H1 (cell line): ENCODE measurements around the gene TLK2. TPM values are rescaled to one million over a fixed set of nuclear protein-coding genes. Genes with fewer than 3 reads are reported as not detected.

Experiments used
- CTCF ChIA-PET: fragments of 300-600 bp; sonication (Branson Sonifier 250); formaldehyde crosslinking; loops from one replicate; lab custom pipeline; 2021; ENCODE audit not compliant: partially characterized antibody; lab: Charles Lee
- POLR2A ChIA-PET: fragments of 300-600 bp; sonication (Branson Sonifier 250); formaldehyde crosslinking; loops from one replicate; lab custom pipeline; 2021; ENCODE audit warnings: inconsistent platforms; ENCODE audit not compliant: partially characterized antibody; lab: Charles Lee
- DNase-seq, 2 experiments: peaks; one replicate each; pipeline versions ENCODE4 v3.0.0 to v3.0.0-alpha.2; 2010 to 2022; ENCODE audit warnings: low spot score in 2 of 2, low read depth in 1 of 2, mixed read lengths in 1 of 2
- FAIRE-seq: peaks from 2 replicates; lab custom pipeline; 2011; peaks lifted over from hg19 to GRCh38; lab: Jason Lieb, UNC
- H2AFZ ChIP-seq: 2 replicates; pipeline ENCODE4 v1.8.1; 2012; ENCODE audit warnings: low read length, inconsistent platforms
- H2AK5ac ChIP-seq: 2 replicates; pipeline ENCODE4 v1.6.1; 2013; ENCODE audit warnings: low read depth, low read length
- H2BK120ac ChIP-seq: replicated peaks from 2 replicates; pipeline ENCODE3; 2013; ENCODE audit warnings: low read depth, low read length, inconsistent platforms
- H2BK12ac ChIP-seq: 2 replicates; pipeline ENCODE4 v1.6.1; 2013; ENCODE audit warnings: low read depth, low read length
- H2BK15ac ChIP-seq: 2 replicates; pipeline ENCODE4 v1.6.1; 2013; ENCODE audit warnings: low read length
- H2BK20ac ChIP-seq: 2 replicates; pipeline ENCODE4 v1.6.1; 2013; ENCODE audit warnings: low read length
- H2BK5ac ChIP-seq: 2 replicates; pipeline ENCODE4 v1.6.1; 2013; ENCODE audit warnings: low read depth, low read length
- H3K14ac ChIP-seq: 2 replicates; pipeline ENCODE4 v1.6.1; 2013; ENCODE audit warnings: inconsistent platforms; ENCODE audit not compliant: insufficient read length
- H3K18ac ChIP-seq: 2 replicates; pipeline ENCODE4 v1.6.1; 2013; ENCODE audit warnings: low read length; ENCODE audit errors: extremely low read depth
- H3K23ac ChIP-seq: 2 replicates; pipeline ENCODE4 v1.6.1; 2013; ENCODE audit warnings: inconsistent platforms; ENCODE audit not compliant: insufficient read length
- H3K23me2 ChIP-seq: 2 replicates; pipeline ENCODE4 v1.6.1; 2013; ENCODE audit warnings: low read depth, low read length
- H3K27ac ChIP-seq: 2 replicates; pipeline ENCODE4 v1.6.1; 2011; ENCODE audit warnings: low read depth, low read length, inconsistent platforms
- H3K27me3 ChIP-seq, 4 experiments: replicated peaks in 1 of 4; 1 replicate in 1 of 4; 2 replicates in 3 of 4; pipeline versions ENCODE4 v1.6.1 to v1.8.1; 2011 to 2013; ENCODE audit warnings: low read length in 3 of 4, mild to moderate bottlenecking in 3 of 4, inconsistent platforms in 2 of 4, mixed read lengths in 2 of 4, moderate library complexity in 1 of 4; ENCODE audit not compliant: control insufficient read depth in 3 of 4, insufficient read depth in 3 of 4; ENCODE audit errors: extremely low read depth in 1 of 4
- H3K36me3 ChIP-seq, 4 experiments: 2 replicates each; pipeline versions ENCODE4 v1.6.1 to v1.8.1; 2011 to 2013; ENCODE audit warnings: mild to moderate bottlenecking in 4 of 4, low read length in 3 of 4, moderate library complexity in 2 of 4, control low read depth in 1 of 4, inconsistent platforms in 1 of 4; ENCODE audit not compliant: insufficient read depth in 4 of 4, control insufficient read depth in 2 of 4
- H3K4ac ChIP-seq: replicated peaks from 2 replicates; pipeline ENCODE3; 2013; ENCODE audit warnings: low read length, low read depth, mixed read lengths, inconsistent platforms; ENCODE audit not compliant: insufficient read length
- H3K4me1 ChIP-seq, 4 experiments: replicated peaks in 1 of 4; 1 replicate in 1 of 4; 2 replicates in 3 of 4; pipeline versions ENCODE4 v1.6.1 to v1.8.1; 2011 to 2013; ENCODE audit warnings: low read length in 3 of 4, inconsistent platforms in 2 of 4, mixed read lengths in 1 of 4; ENCODE audit not compliant: insufficient read depth in 4 of 4, control insufficient read depth in 3 of 4
- H3K4me2 ChIP-seq, 2 experiments: 2 replicates each; pipeline versions ENCODE4 v1.6.1 to v1.8.1; 2011 to 2013; ENCODE audit warnings: low read depth in 2 of 2, low read length in 2 of 2, control low read depth in 1 of 2, inconsistent platforms in 1 of 2, mild to moderate bottlenecking in 1 of 2; ENCODE audit not compliant: insufficient read depth in 1 of 2
- H3K4me3 ChIP-seq, 4 experiments: fragments of 200-600, 300-600 bp in 1 of 4; sonication (generic), shearing (Covaris generic), sonication (Bioruptor Twin) in 1 of 4; 2 replicates each; pipeline versions ENCODE4 v1.5.1 to v1.8.1; 2011 to 2016; ENCODE audit warnings: low read length in 4 of 4, low read depth in 3 of 4, control low read depth in 2 of 4, inconsistent platforms in 2 of 4, mild to moderate bottlenecking in 2 of 4, mixed read lengths in 1 of 4, moderate library complexity in 1 of 4; ENCODE audit not compliant: insufficient read depth in 2 of 4; ENCODE audit errors: extremely low read depth in 1 of 4
- H3K56ac ChIP-seq: replicated peaks from 2 replicates; pipeline ENCODE3; 2013; ENCODE audit warnings: low read depth, mild to moderate bottlenecking, mixed read lengths, low read length, inconsistent platforms; ENCODE audit not compliant: insufficient read length
- H3K79me1 ChIP-seq: 2 replicates; pipeline ENCODE4 v1.6.1; 2013; ENCODE audit warnings: low read depth, low read length, control low read depth
- H3K79me2 ChIP-seq, 2 experiments: 2 replicates each; pipeline versions ENCODE4 v1.6.1 to v1.8.1; 2012 to 2013; ENCODE audit warnings: low read length in 2 of 2, mild to moderate bottlenecking in 2 of 2, inconsistent platforms in 1 of 2; ENCODE audit not compliant: insufficient read depth in 2 of 2, control insufficient read depth in 1 of 2
- H3K9ac ChIP-seq, 4 experiments: replicated peaks in 1 of 4; 1 replicate in 1 of 4; 2 replicates in 3 of 4; pipeline versions ENCODE4 v1.6.1 to v1.8.1; 2011 to 2013; ENCODE audit warnings: low read depth in 3 of 4, low read length in 3 of 4, control low read depth in 2 of 4, mild to moderate bottlenecking in 2 of 4, moderate library complexity in 2 of 4, inconsistent platforms in 1 of 4; ENCODE audit errors: extremely low read depth in 1 of 4
- H3K9me3 ChIP-seq, 2 experiments: 2 replicates each; pipeline versions ENCODE4 v1.6.1 to v1.8.1; 2012 to 2013; ENCODE audit warnings: mild to moderate bottlenecking in 2 of 2, moderate library complexity in 2 of 2, control low read depth in 1 of 2, inconsistent platforms in 1 of 2, low read depth in 1 of 2, low read length in 1 of 2, mixed read lengths in 1 of 2; ENCODE audit not compliant: insufficient read depth in 2 of 2
- H4K20me1 ChIP-seq, 2 experiments: replicated peaks in 1 of 2; 2 replicates each; pipeline versions ENCODE3 to v1.8.1; 2011 to 2013; ENCODE audit warnings: inconsistent platforms in 2 of 2, low read length in 2 of 2, mild to moderate bottlenecking in 1 of 2; ENCODE audit not compliant: insufficient read depth in 2 of 2, control insufficient read depth in 1 of 2
- H4K5ac ChIP-seq: 2 replicates; pipeline ENCODE4 v1.6.1; 2013; ENCODE audit warnings: low read length, low read depth, mixed read lengths, inconsistent platforms; ENCODE audit not compliant: insufficient read length
- H4K8ac ChIP-seq: 2 replicates; pipeline ENCODE4 v1.8.0; 2013; ENCODE audit warnings: mild to moderate bottlenecking, moderate library complexity, low read length, inconsistent platforms; ENCODE audit not compliant: insufficient read depth; ENCODE audit errors: extremely low read depth
- H4K91ac ChIP-seq: replicated peaks from 2 replicates; pipeline ENCODE3; 2013; ENCODE audit warnings: low read length, mixed read lengths, inconsistent platforms; ENCODE audit not compliant: insufficient read length
- BRCA1 ChIP-seq: IDR thresholded peaks from 2 replicates; pipeline ENCODE4 v1.6.1; 2012; ENCODE audit warnings: low read depth, low read length, improper control_type of control experiment
- EP300 ChIP-seq, 2 experiments: IDR thresholded peaks; 1 replicate in 1 of 2; 2 replicates in 1 of 2; pipeline ENCODE4 v1.6.1; 2011 to 2012; ENCODE audit warnings: low read depth in 2 of 2, low read length in 2 of 2, mild to moderate bottlenecking in 2 of 2, borderline replicate concordance in 1 of 2, inconsistent platforms in 1 of 2, moderate library complexity in 1 of 2
- FOSL1 ChIP-seq: IDR thresholded peaks from 2 replicates; pipeline ENCODE4 v1.6.1; 2011; ENCODE audit warnings: mild to moderate bottlenecking, low read depth, low read length, moderate library complexity; ENCODE audit not compliant: insufficient read depth
- GABPA ChIP-seq: IDR thresholded peaks from 2 replicates; pipeline ENCODE4 v1.6.1; 2011; ENCODE audit warnings: mild to moderate bottlenecking, low read length, moderate library complexity, borderline replicate concordance; ENCODE audit not compliant: insufficient read depth
- KDM5A ChIP-seq: fragments of 200-600 bp; IDR thresholded peaks from 2 replicates; pipeline ENCODE4 v1.7.1; 2012; ENCODE audit warnings: mild to moderate bottlenecking, low read length, inconsistent platforms, mixed read lengths
- PHF8 ChIP-seq: fragments of 200-600 bp; sonication (generic); conservative IDR thresholded peaks from 2 replicates; pipeline ENCODE4 v1.7.1; 2012; ENCODE audit warnings: low read depth, mild to moderate bottlenecking, inconsistent platforms, low read length, moderate library complexity
- POU5F1 ChIP-seq: IDR thresholded peaks from 2 replicates; pipeline ENCODE4 v1.6.1; 2011; ENCODE audit warnings: low read depth, mild to moderate bottlenecking, low read length, moderate library complexity
- RFX5 ChIP-seq: IDR thresholded peaks from 2 replicates; pipeline ENCODE4 v1.6.1; 2011; ENCODE audit warnings: low read depth, low read length, improper control_type of control experiment, borderline replicate concordance
- SIRT6 ChIP-seq: IDR thresholded peaks from one replicate; pipeline ENCODE4 v1.7.1; 2012; ENCODE audit warnings: low read length, inconsistent platforms
- SIX5 ChIP-seq: IDR thresholded peaks from 2 replicates; pipeline ENCODE4 v1.6.1; 2011; ENCODE audit warnings: mild to moderate bottlenecking, low read depth, low read length
- TBP ChIP-seq: IDR thresholded peaks from 2 replicates; pipeline ENCODE4 v1.6.1; 2011; ENCODE audit warnings: low read depth, low read length, improper control_type of control experiment
- WGBS, 2 experiments: shearing (Covaris generic) in 1 of 2; methylation state at CpG; one replicate each; pipeline versions ENCODE4 v1.1.6 to v1.1.7; 2013 to 2015; ENCODE audit warnings: low lambda C conversion rate in 2 of 2, mixed read lengths in 2 of 2, inconsistent platforms in 1 of 2, low coverage in 1 of 2, missing lambda C conversion rate in 1 of 2; ENCODE audit not compliant: insufficient replicate concordance in 2 of 2, insufficient coverage in 1 of 2, insufficient read length in 1 of 2; ENCODE audit errors: extremely low coverage in 1 of 2, missing lambda C conversion rate in 1 of 2; 5-methylcytosine and 5-hydroxymethylcytosine counted together
- polyA plus RNA-seq, 7 experiments: library from polyadenylated mRNA; depleted of rRNA in 3 of 7; stranded (reverse) in 5 of 7; unstranded in 2 of 7; fragments of >200 nt in 5 of 7; fragments of 200-250 nt in 2 of 7; gene quantifications; 1 replicate in 5 of 7; 2 replicates in 1 of 7; 4 replicates in 1 of 7; pipeline versions ENCODE4 v1.2.1 to v1.2.3, GENCODE V29; 2011 to 2013; ENCODE audit warnings: missing spikeins in 2 of 7, mixed read lengths in 2 of 7
- total RNA-seq: library from RNA; stranded (reverse); fragmentation: NEBNext Ultra II Directional; extraction: Animal tissue kit (Norgen Biotek cat#: 25700); gene quantifications from 2 replicates; pipeline ENCODE4 v1.2.1, GENCODE V29; 2021

Gene TLK2
- total and polyA plus RNA-seq, 2 of the 8 experiments (the other 6 are each of a cell fraction or from before 2014, with no cell fraction given): 43.1 to 59.9 TPM

DNA sequence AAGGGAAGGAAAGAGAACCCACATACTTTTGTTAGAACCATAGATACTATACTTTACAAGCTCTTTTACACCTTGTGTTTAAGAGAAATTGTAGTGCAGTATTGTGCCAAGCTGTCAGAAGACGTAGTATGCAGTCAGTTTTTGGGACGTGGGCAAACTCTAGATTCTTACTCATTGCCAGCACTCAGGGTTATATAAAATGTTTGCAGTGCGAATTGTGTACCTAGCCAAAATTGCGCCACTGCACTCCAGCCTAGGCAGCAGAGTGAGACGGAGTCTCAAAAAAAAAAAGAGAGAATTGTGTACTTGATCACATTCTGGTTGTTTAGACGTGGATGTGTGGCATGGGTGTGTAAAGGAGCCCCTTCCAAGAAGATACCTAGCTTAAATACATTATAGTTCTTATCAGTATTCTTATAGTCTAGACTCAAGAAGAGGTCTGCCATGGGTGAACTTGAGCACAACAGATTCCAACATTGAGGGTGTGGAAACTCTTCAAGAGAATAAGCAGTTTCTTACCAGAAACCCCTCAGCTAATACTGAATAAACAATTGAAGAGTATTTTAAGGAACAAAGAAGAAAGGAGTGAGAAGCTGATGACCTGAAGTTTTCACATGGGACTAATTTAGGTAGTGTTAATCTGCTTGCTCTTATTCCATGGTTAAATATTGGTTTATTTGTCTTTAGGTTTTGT lies 121.5 kb downstream of the TLK2 start:
- Histone ChIP-seq H4K8ac (no peak overlapping the region), H3K23ac (no peak overlapping the region), H3K14ac (no peak overlapping the region), H3K4ac (no peak overlapping the region), H3K27ac (no peak overlapping the region), H3K79me1 (no peaks in the 10 kb centered on the region), H3K4me1 (no peaks in the 10 kb centered on the region), H3K9ac (no peak overlapping the region), H2BK20ac (no peak overlapping the region), H4K5ac (no peak overlapping the region), H4K91ac (no peak overlapping the region), H2AFZ (no peak overlapping the region), H3K4me3 (no peak overlapping the region), H3K56ac (no peak overlapping the region), H2BK15ac (no peak overlapping the region), H2AK5ac (no peak overlapping the region), H3K79me2 (no peaks in the 10 kb centered on the region), H2BK120ac (no peak overlapping the region), H2BK5ac (no peak overlapping the region), H3K9me3 (no peaks in the 10 kb centered on the region; a peak in 1 of 4 replicates), H3K36me3 (peaks cover 2 to 71% (median 22%) of the 10 kb centered on the region in 4 experiments; a peak in 7 of 8 replicates), H3K18ac (no peak overlapping the region), H3K27me3 (no peaks in the 10 kb centered on the region), H3K4me2 (no peak overlapping the region), H3K23me2 (no peaks in the 10 kb centered on the region), H2BK12ac (no peak overlapping the region), H4K20me1 (peaks cover 0 to 2% of the 10 kb centered on the region in 2 experiments)
- DNase-seq: no peak
- CTCF ChIA-PET: interaction anchor here (0.6 kb wide), 2 partner anchors 272 to 423 kb away, joined by 3 to 4 read pairs; no protein-coding TSS in a partner anchor
- TF ChIP-seq EP300 (IDR thresholded peaks at IDR 0.05; ENCODE audit: borderline replicate concordance in 1 of 2, low read depth in 2 of 2, low read length in 2 of 2) (no peak), TBP (no peak), KDM5A (no peak), BRCA1 (no peak), RFX5 (no peak), PHF8 (no peak), SIX5 (no peak), SIRT6 (no peak), FOSL1 (no peak), GABPA (no peak), POU5F1 (no peak)
- POLR2A ChIA-PET: no interaction called here
- 86% methylated on average over 6 of the region's 6 CpGs; no CpG with 5 or more reads in 1 of the 2 experiments for WGBS, 2 experiments
- FAIRE-seq: no peak
